NCI-H446 treated with DMSO at 0.1 percent for 48 hours (cell line): ENCODE measurements around the gene MCTP1.

ENCODE experiments used
- DNase-seq: peaks from one replicate; lab custom pipeline; 2025; lab: John Stamatoyannopoulos, UW

MCTP1 gene

GRCh38 chr5:94945656-94946055, 339.2 kb downstream of the MCTP1 start:
- no peak for DNase-seq

- no peak for DNase-seq
Observed at GRCh38 chr5:94944160-94944559, 340.7 kb downstream of the MCTP1 start.

GRCh38 chr5:94941122-94941755, 343.7 kb downstream of the MCTP1 start:
- DNase-seq = no peak

GRCh38 chr5:94932259-94932658, 352.6 kb downstream of the MCTP1 start:
- no peak for DNase-seq

GRCh38 chr5:94928891-94929290, 356.0 kb downstream of the MCTP1 start:
- DNase-seq = no peak

GRCh38 chr5:94920570-94920969, 364.3 kb downstream of the MCTP1 start:
- no peak for DNase-seq

GRCh38 chr5:94916619-94917018, 368.3 kb downstream of the MCTP1 start:
- no peak for DNase-seq

GRCh38 chr5:94911276-94911675, 373.6 kb downstream of the MCTP1 start:
- DNase-seq = no peak

GRCh38 chr5:94910721-94911120, 374.2 kb downstream of the MCTP1 start:
- no peak for DNase-seq

- peak; percentile 4 for DNase-seq
Observed at GRCh38 chr5:94908889-94909480, 375.9 kb downstream of the MCTP1 start.

GRCh38 chr5:94906750-94907149, 378.1 kb downstream of the MCTP1 start:
- DNase-seq = no peak

- peak; percentile 3 for DNase-seq
Observed at GRCh38 chr5:94903726-94904125, 381.2 kb downstream of the MCTP1 start.

GRCh38 chr5:94901191-94901979, 383.5 kb downstream of the MCTP1 start:
- no peak for DNase-seq

- no peak for DNase-seq
Observed at GRCh38 chr5:94900006-94900505, 384.8 kb downstream of the MCTP1 start.

GRCh38 chr5:94893412-94894135, 391.3 kb downstream of the MCTP1 start:
- DNase-seq = no peak

- DNase-seq = no peak
Observed at GRCh38 chr5:94891972-94892371, 392.9 kb downstream of the MCTP1 start.

GRCh38 chr5:94891565-94891964, 393.3 kb downstream of the MCTP1 start:
- DNase-seq = no peak

- DNase-seq = no peak
Observed at GRCh38 chr5:94890907-94891306, 394.0 kb downstream of the MCTP1 start.

- DNase-seq = no peak
Observed at GRCh38 chr5:94888674-94889073, 396.2 kb downstream of the MCTP1 start.

- no peak for DNase-seq
Observed at GRCh38 chr5:94885931-94886330, 399.0 kb downstream of the MCTP1 start.

GRCh38 chr5:94884311-94884710, 400.6 kb downstream of the MCTP1 start:
- DNase-seq = no peak

- DNase-seq = no peak
Observed at GRCh38 chr5:94872526-94872925, 412.4 kb downstream of the MCTP1 start.
